NCI-H82 (cell line): ENCODE results near the gene USP8.
"Not testable (repeated sequence)": the region's sequence is repeated elsewhere in the genome, so short reads cannot be mapped to it uniquely, and the experiment has no call there.

Source experiments
- DNase-seq: peaks from one replicate; lab custom pipeline; 2025; lab: John Stamatoyannopoulos, UW

USP8 gene

DNA sequence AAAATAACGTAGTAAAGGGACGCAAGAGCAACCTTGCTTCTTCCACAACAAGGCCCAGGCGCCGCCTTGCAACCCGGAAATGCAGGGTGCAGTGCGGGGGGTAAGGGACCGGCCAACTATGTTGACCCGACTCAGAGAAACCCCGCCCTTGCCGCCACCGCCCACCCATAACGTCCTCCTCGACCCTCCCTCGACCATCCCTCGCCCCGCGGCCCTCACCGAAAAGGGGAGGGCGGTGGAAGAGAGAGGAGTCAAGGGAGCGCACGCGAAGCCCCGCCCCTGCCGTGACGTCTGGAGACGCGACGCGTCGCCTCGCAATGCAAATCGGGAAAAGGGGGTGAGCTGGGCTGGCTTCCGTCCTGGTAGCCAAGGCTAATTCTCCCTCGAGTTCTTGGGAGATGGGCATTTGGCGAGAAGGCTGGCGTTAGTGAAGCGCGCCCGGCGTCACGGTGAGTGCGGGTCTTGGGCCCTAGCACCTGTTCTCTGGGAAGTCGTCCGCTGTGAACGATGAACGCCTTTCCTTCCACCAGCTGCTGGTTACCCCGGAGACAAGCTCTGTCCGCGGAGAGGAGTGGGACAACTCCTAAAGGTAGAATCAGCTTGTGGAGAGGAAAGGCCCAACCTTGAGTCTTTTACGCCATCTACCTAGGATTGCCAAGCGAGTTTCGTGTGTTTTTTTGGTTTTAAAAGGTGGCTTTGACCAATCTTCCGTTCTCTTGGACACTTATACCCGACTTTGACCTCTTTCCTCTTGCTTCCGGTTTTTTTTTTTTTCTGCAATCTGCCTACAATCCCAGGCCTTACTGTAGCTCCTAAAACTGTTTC lies at the start of gene USP8:
TSS of gene USP8 (plus strand) at position 340 of the 825 bp plus-strand sequence. CDS start 14,669 bp downstream, outside the sequence.
- peak; percentile 100 for DNase-seq

- DNase-seq, result no peak
These were observed 46.1 kb upstream of the USP8 start for GRCh38 chr15:50377867-50378751.

GRCh38 chr15:50378776-50379175 lies 45.4 kb upstream of the USP8 start:
- no peak for DNase-seq

- not testable (repeated sequence) for DNase-seq
These were observed 44.8 kb upstream of the USP8 start for GRCh38 chr15:50379413-50379812.

- DNase-seq, result no peak
These were observed 44.1 kb upstream of the USP8 start for GRCh38 chr15:50380089-50380488.

- no peak for DNase-seq
These were observed 42.8 kb upstream of the USP8 start for GRCh38 chr15:50381438-50381837.

DNA sequence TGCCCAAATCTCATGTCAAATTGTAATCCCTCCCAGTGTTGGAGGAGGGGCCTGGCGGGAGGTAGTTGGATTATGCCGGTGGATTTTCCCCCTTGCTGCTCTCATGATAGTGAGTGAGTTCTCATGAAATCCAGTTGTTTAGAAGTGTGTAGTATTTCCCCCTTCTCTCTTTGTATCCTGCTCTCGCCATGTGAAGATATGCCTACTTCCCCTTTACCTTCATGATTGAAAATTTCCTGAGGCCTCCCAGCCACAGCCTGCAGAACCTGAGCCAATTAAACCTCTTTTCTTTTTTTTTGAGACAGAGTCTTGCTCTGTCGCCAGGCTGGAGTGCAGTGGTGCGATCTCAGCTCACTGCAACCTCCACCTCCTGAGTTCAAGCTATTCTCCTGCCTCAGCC lies 41.8 kb upstream of the USP8 start:
- DNase-seq, result peak; percentile 52

GRCh38 chr15:50390554-50391264 lies 33.5 kb upstream of the USP8 start:
- DNase-seq, result no peak

GRCh38 chr15:50391561-50391960 lies 32.6 kb upstream of the USP8 start:
- DNase-seq, result not testable (repeated sequence)

DNA sequence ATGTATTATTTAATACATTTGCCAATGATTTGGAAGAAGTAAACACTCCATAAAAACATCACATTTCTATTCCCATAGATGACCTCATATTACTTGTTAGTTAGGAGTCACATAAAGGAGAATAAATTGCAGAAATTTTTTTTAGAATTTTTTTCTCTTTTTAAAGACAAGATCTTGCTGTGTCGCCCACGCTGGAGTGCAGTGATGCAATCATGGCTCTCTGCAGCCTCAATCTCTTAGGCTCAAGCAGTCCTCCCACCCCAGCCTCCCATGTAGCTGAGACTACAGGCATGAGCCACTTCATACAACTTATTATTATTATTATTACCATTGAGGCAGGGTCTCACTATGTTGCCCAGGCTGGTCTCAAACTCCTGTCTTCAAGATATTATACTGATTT lies 12.3 kb upstream of the USP8 start:
- DNase-seq, result no peak

DNA sequence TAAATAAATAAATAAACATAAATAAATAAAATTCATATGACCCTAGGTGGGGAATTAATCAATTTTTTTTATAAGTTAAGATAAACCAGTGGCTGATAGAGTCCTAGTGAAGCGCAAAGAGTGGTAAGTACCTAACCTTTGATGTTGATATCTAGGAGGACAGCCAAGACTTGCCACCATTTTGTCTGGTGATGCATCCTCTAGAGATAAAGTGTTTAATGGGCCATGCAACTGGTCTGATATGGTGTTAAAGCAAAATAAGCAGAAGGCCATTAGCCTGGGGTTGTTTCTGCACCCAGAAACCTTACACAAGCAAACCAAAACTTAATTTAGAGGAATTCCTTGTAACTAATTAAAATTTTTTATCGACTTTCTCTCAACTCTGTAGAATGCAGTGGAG lies 9.6 kb upstream of the USP8 start:
- DNase-seq, result no peak

- peak; percentile 36 for DNase-seq
These were observed 8.3 kb upstream of the USP8 start for GRCh38 chr15:50415752-50416404.

DNA sequence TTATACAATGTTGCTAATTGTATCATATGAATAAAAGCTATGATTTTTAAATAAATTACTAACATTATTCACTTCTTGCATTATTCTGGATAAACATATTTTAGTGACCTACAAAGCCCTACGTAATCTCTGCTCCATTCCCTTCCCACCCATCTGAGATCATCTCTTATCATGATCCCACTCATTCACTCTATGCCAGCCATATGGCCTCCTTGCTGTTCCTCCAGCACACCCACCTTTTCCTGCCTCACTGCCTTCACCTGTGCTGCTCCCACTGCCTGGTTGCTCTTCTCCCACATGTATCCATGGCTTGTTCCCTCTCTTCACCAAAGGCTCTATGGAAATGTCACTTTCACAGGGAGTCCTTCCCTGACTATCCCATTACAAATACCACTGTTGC lies 7.3 kb upstream of the USP8 start:
- no peak for DNase-seq

DNA sequence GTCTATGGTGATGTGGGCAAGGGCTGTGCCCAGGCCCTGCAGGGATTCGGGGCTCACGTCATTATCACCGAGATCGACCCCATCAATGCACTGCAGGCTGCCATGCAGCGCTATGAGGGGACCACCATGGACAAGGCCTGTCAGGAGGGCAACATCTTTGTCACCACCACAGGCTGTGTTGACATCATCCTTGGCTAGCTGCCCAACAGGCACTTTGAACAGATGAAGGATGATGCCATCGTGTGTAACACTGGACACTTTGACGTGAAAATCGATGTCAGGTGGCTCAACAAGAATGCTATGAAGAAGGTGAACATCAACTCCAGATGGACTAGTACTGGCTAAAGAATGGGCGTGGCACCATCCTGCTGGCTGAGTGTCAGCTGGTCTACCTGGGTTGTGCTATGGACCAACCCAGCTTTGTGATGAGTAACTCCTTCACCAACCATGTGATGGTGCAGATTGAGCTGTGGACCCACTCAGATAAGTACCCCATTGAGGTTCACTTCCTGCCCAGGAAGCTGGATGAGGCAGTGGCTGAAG lies 6.1 kb upstream of the USP8 start:
- no peak for DNase-seq

GRCh38 chr15:50425219-50425618 lies 1.0 kb downstream of the USP8 start:
- DNase-seq, result no peak

GRCh38 chr15:50425678-50426246 lies 1.6 kb downstream of the USP8 start:
- not testable (repeated sequence) for DNase-seq

DNA sequence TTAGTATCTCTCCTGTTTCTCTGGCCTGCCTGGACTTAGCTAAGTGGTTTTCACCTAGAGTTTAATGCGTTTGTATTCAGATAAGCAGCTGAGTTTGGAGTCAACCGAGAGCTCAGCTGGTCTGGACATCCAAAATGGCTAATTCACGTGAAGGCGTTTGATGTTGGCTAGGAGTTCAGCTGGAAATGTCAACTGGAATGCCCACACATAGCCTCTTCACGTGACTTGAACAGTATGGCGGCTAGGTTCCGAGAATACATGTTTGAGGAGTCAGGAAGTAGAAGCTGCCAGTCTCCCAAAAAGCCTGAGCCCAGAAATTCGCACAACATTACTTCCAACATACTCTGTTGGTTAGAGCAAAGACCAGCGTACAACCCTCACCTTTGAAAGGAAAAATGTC lies 2.2 kb downstream of the USP8 start:
- DNase-seq, result no peak

DNA sequence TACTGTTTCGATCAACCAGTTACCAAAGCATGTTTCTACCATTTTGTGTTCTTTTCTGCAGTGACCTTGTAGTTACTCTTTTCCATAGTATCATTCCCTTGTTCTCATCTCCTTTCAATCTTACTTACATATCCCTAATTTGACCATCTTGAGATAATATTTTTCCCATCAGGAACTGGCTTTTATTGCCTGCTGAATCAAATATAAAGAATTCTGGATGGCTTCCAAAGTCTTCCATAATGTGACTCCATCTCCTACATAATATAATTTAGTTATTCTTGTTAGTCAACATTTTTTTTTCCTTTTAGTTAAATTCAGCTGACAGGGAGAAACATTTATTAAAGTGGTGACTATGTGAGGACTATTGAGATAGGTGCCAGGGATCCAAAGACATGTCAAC lies 7.0 kb downstream of the USP8 start:
- no peak for DNase-seq

DNA sequence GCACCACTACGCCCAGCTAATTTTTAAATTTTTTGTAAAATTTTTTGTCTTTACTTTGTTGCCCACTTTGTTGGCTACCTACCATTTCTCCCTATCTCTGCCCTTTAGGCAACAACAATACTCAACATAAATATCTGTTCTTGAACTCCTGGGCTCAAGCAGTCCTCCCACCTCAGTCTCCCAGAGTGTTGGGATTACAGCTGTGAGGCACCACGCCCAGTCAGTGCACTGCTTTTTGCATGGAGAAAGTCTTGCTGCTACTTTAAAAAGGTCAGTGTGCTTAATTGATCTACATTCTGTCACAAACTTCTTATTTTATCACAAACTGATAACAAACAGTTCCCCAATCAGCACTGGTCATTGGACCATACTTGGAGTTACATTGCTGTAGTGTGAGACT lies 8.0 kb downstream of the USP8 start:
- no peak for DNase-seq

GRCh38 chr15:50435772-50436171 lies 11.6 kb downstream of the USP8 start:
- no peak for DNase-seq

DNA sequence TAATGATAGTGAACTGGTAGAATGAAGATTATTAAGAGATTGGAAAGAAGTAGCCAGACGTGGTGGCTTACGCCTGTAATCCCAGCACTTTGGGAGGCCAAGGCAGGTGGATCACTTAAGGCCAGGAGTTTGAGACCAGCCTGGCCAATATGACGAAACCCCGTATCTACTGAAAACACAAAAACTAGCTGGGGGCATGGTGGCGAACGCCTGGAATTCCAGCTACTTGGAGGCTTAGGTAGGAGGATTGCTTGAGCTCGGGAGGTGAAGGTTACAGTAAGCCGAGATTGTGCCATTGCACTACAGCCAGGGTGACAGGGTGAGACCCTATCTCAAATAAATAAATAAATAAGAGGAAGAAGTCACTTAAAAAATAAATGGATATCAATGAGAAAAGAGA lies 14.0 kb downstream of the USP8 start:
- DNase-seq, result no peak
